Tibial nerve (tissue), 4 donors: ENCODE data around the gene TSPAN15.

Experiments
- CTCF ChIP-seq, 5 experiments: fragments of 200-600 bp in 3 of 5; fragments of 450-650 bp in 2 of 5; sonication (generic) in 3 of 5; IDR thresholded peaks; one replicate each; pipeline ENCODE4 v1.5.1; 2016 to 2019; ENCODE audit warnings: antibody characterized with exemption in 5 of 5, mild to moderate bottlenecking in 3 of 5, moderate library complexity in 2 of 5
- EP300 ChIP-seq, 2 donors: sonication (generic); formaldehyde crosslinking; IDR thresholded peaks; one replicate each; pipeline ENCODE4 v1.6.1; 2017; ENCODE audit warnings: antibody characterized with exemption in 2 of 2, mild to moderate bottlenecking in 1 of 2

- no peak for TF ChIP-seq CTCF (IDR thresholded peaks at IDR 0.05)
- no peak for TF ChIP-seq EP300 (IDR thresholded peaks at IDR 0.05)
These were observed 44.9 kb upstream of the TSPAN15 start for GRCh38 chr10:69406302-69406811.
